WI38 (cell line): ENCODE results near the gene MARK1.

Source experiments
- H3K4me3 ChIP-seq: 2 replicates; pipeline ENCODE4 v1.5.1; 2011; ENCODE audit warnings: low read depth, mild to moderate bottlenecking, control low read depth, low read length
- CTCF ChIP-seq: IDR thresholded peaks from 2 replicates; pipeline ENCODE4 v1.5.1; 2012; ENCODE audit warnings: low read depth, mild to moderate bottlenecking, control low read depth, low read length

MARK1 gene

GRCh38 chr1:220696863-220697231 is 168.9 kb downstream of the MARK1 start:
- no peak for TF ChIP-seq CTCF
- no peak overlapping the region for H3K4me3 ChIP-seq

- no peak for TF ChIP-seq CTCF
- H3K4me3 ChIP-seq: no peak overlapping the region
Observed at GRCh38 chr1:220697326-220697725, 169.4 kb downstream of the MARK1 start.

GRCh38 chr1:220698607-220699016 is 170.7 kb downstream of the MARK1 start:
- no peak overlapping the region for H3K4me3 ChIP-seq
- TF ChIP-seq CTCF: no peak

GRCh38 chr1:220699044-220699443 is 171.1 kb downstream of the MARK1 start:
- no peak overlapping the region for H3K4me3 ChIP-seq
- no peak for TF ChIP-seq CTCF

- no peak overlapping the region for H3K4me3 ChIP-seq
- TF ChIP-seq CTCF: no peak
Observed at GRCh38 chr1:220700556-220701179, 172.7 kb downstream of the MARK1 start.

GRCh38 chr1:220701974-220702373 is 174.0 kb downstream of the MARK1 start:
- no peak overlapping the region for H3K4me3 ChIP-seq
- TF ChIP-seq CTCF: no peak

- TF ChIP-seq CTCF: no peak
- no peak overlapping the region for H3K4me3 ChIP-seq
Observed at GRCh38 chr1:220702733-220703270, 174.9 kb downstream of the MARK1 start.
